ENCODE measurements around the gene NEURL3. TPM values are rescaled to one million over a fixed set of nuclear protein-coding genes. Genes with fewer than 3 reads are reported as not detected.
"Not testable (repeated sequence)": the region's sequence is repeated elsewhere in the genome, so short reads cannot be mapped to it uniquely, and the experiment has no call there.

The NEURL3 gene
- total RNA-seq = 1 to 10 TPM; 1.3 to 1.7 TPM
- polyA plus RNA-seq (ENCODE audit: insufficient read depth, low read depth, low replicate concordance) = 0.78 TPM
- long read RNA-seq, donor 1 = 0 reads
- long read RNA-seq, donor 2 = 0 reads

DNA sequence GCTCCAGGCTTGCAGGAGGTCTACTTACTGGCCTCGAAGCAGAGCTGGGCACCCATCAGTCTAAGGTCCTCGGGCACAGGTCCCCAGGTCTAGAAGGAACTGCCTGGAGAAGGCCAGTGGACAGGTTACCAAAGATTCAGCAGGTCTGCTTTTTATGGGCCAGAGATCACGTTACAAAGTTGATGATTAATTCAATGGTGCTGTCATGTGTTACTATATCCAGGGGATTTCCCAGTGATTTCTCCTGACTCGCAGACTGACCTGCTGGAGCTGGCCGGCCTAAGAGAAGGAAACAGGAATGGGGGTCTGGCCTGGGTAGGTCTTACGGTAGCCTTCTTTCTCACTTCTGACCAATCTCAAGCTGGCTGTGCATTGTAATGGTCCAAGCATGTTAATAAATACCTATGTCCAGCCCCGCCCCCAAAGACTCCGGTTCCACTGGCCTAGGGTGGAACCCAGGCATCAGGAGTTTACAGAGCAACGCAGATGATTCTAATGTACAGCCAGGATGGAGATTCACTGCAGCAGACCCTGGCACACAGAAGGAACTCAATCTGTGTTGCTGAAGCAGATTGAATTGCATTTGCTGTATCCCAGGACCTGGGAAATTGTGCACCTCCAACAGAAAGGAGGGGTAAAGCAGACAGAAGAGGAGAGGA is at the start of gene NEURL3:
Gene NEURL3 (minus strand): TSS at position 127 of the 659 bp plus-strand sequence. CDS start 71 bp downstream, at position 56.
- Histone ChIP-seq H3K36me3 (ENCODE audit: low read depth, missing control alignments) (no peaks in the 10 kb centered on the region), H3K4me3 (no peak within 1 kb of the TSS), H3K9me3 (no peaks in the 10 kb centered on the region), H3K4me1 (peaks cover 29% of the 10 kb centered on the region), H3K27ac (no peak within 1 kb of the TSS), H3K27me3 (no peaks in the 10 kb centered on the region)
- DNase-seq = no peak
- intact Hi-C loops (cut with DNase I; ENCODE audit: low total_unique reads) = loop anchor here (10.0 kb wide), 1 partner anchor 101 kb away; no protein-coding TSS in a partner anchor
- TF ChIP-seq, protein P1, sequence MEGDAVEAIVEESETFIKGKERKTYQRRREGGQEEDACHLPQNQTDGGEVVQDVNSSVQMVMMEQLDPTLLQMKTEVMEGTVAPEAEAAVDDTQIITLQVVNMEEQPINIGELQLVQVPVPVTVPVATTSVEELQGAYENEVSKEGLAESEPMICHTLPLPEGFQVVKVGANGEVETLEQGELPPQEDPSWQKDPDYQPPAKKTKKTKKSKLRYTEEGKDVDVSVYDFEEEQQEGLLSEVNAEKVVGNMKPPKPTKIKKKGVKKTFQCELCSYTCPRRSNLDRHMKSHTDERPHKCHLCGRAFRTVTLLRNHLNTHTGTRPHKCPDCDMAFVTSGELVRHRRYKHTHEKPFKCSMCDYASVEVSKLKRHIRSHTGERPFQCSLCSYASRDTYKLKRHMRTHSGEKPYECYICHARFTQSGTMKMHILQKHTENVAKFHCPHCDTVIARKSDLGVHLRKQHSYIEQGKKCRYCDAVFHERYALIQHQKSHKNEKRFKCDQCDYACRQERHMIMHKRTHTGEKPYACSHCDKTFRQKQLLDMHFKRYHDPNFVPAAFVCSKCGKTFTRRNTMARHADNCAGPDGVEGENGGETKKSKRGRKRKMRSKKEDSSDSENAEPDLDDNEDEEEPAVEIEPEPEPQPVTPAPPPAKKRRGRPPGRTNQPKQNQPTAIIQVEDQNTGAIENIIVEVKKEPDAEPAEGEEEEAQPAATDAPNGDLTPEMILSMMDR (IDR thresholded peaks at IDR 0.05) = no peak
- TF ChIP-seq POLR2A (IDR thresholded peaks at IDR 0.05) = no peak
- 63 to 73% methylated on average over 5 to 9 of the region's 9 CpGs for WGBS, 2 donors

DNA sequence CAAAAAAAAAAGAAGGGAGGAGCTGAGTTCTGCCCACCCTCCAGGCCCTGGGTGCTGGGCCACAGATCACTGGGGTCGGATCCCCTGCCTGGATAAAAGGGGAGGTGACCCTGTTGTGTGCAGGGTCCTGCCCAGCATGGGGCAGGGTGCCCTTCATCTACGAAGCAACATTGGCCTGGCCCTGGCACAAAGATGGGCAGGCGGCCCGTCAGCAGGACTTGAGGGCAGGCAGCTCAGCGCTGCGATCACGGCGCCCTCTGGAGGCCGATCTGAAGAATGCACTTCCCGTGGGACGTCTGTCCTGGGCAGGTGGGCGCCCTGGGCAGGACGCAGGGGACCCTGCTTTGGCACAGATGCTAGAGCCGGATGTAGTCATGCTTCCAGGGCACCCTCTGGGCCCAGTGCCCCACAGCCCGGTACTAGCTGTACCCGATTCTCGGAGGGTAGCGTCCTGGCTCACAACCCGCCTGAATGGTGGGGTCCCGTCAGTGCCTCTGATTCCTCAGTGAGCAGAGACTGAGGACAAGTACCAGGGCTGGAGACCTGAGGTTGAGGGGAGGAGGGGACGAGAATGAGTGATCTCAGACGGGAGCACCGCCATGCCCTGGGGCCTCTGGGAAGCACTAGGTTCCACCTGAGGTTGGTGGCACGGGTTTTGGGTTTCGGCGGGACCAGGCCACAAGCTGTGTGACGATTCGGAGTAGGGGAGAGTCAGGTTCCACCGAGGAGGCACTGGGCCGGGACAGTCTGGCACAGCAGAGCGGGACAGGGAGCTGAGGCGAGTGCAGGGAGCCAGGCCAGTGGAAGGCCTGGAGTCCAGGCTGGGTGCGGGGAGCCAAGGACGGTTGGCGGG is 49.4 kb upstream of the NEURL3 start:
- Histone ChIP-seq H3K27me3 (no peaks in the 10 kb centered on the region), H3K9me3 (no peaks in the 10 kb centered on the region), H3K36me3 (ENCODE audit: low read depth, missing control alignments) (no peaks in the 10 kb centered on the region), H3K4me3 (no peak overlapping the region), H3K27ac (peak overlapping the region in 1 of 2 donors; percentile 11), H3K4me1 (peaks cover 8% of the 10 kb centered on the region)
- intact Hi-C loops (cut with DNase I; ENCODE audit: low total_unique reads) = no loop called here
- peak; percentile 70 for DNase-seq
- no peak for TF ChIP-seq POLR2A (IDR thresholded peaks at IDR 0.05)
- TF ChIP-seq, protein P1 (IDR thresholded peaks at IDR 0.05) = peak; percentile 83 to 94 (median 84)
- 14 to 42% methylated on average over 13 to 31 of the region's 35 CpGs for WGBS, 2 donors

DNA sequence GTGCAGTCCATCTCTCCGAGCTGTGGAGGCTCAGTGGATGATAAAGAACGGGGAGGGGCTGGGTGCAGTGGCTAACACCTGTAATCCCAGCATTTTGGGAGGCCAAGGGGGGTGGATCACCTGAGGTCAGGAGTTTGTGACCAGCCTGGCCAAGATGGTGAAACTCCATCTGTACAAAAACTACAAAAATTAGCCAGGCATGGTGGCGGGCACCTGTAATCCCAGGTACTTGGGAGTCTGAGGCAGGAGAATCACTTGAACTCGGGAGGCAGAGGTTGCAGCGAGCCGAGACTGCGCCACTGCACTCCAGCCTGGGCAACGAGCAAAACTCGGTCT is 48.8 kb upstream of the NEURL3 start:
- DNase-seq; H3K4me1 ChIP-seq; H3K36me3 ChIP-seq (ENCODE audit: low read depth, missing control alignments); intact Hi-C loops (cut with DNase I; ENCODE audit: low total_unique reads); H3K9me3 ChIP-seq; H3K27me3 ChIP-seq; H3K4me3 ChIP-seq: not testable (repeated sequence)
- peak overlapping the region in 1 of 2 donors; percentile 11 for H3K27ac ChIP-seq
- WGBS, 2 donors = 39 to 46% methylated on average over 8 to 9 of the region's 9 CpGs

- Histone ChIP-seq H3K27me3 (no peaks in the 10 kb centered on the region), H3K4me1 (peaks cover 8% of the 10 kb centered on the region), H3K36me3 (ENCODE audit: low read depth, missing control alignments) (no peaks in the 10 kb centered on the region), H3K27ac (no peak overlapping the region), H3K4me3 (no peak overlapping the region), H3K9me3 (no peaks in the 10 kb centered on the region)
- DNase-seq = no peak
- TF ChIP-seq, protein P1 (IDR thresholded peaks at IDR 0.05) = no peak
- TF ChIP-seq POLR2A (IDR thresholded peaks at IDR 0.05) = no peak
- WGBS, 2 donors = 85 to 94% methylated on average over 6 to 16 of the region's 16 CpGs
- intact Hi-C loops (cut with DNase I; ENCODE audit: low total_unique reads) = no loop called here
Measured at GRCh38 chr2:96553176-96553956, 48.2 kb upstream of the NEURL3 start.

Measured in testis (tissue), 5 donors.